A673 (cell line): Measurements from ENCODE around the gene ERCC6L. TPM values are rescaled to one million over a fixed set of nuclear protein-coding genes. Genes with fewer than 3 reads are reported as not detected.

Source experiments
- BruUV-seq: library from RNA; stranded (reverse); fragments of 400-500 nt; replicated peaks from 2 replicates; lab custom pipeline; 2021; lab: Mats Ljungman, UMichigan
- CTCF ChIA-PET: fragments of 300-600 bp; sonication (Branson Sonifier 250); formaldehyde crosslinking; loops from one replicate; lab custom pipeline; 2022; ENCODE audit warnings: antibody characterized with exemption; lab: Charles Lee
- POLR2A ChIA-PET: fragments of 300-600 bp; sonication (Branson Sonifier 250); formaldehyde crosslinking; loops from one replicate; lab custom pipeline; 2022; ENCODE audit warnings: antibody characterized with exemption; ENCODE audit not compliant: low non-redundant PET; lab: Charles Lee
- DNase-seq: peaks from one replicate; pipeline ENCODE4 v3.0.0-alpha.2; 2015; ENCODE audit warnings: low spot score
- H3K27ac ChIP-seq: fragments of 200-600 bp; sonication (generic); 2 replicates; pipeline ENCODE4 v1.5.1; 2016; ENCODE audit warnings: mixed run types, low read depth, mild to moderate bottlenecking, mixed read lengths, antibody characterized with exemption, low read length; ENCODE audit not compliant: poor library complexity, severe bottlenecking
- H3K27me3 ChIP-seq: fragments of 200-600 bp; sonication (generic); replicated peaks from 2 replicates; pipeline ENCODE4 v1.6.1; 2017; ENCODE audit warnings: mixed run types, low read depth, mild to moderate bottlenecking, mixed read lengths, antibody characterized with exemption, low read length; ENCODE audit not compliant: insufficient read depth, poor library complexity
- H3K36me3 ChIP-seq: fragments of 200-600 bp; sonication (generic); 2 replicates; pipeline ENCODE4 v1.6.1; 2016; ENCODE audit warnings: mixed run types, mild to moderate bottlenecking, mixed read lengths, antibody characterized with exemption, low read length; ENCODE audit not compliant: insufficient read depth, poor library complexity, severe bottlenecking
- H3K4me1 ChIP-seq: fragments of 200-600 bp; sonication (generic); 2 replicates; pipeline ENCODE4 v1.6.1; 2017; ENCODE audit warnings: mixed run types, mild to moderate bottlenecking, mixed read lengths, antibody characterized with exemption, low read length; ENCODE audit not compliant: insufficient read depth, poor library complexity, severe bottlenecking
- H3K4me3 ChIP-seq: fragments of 200-600 bp; sonication (generic); 2 replicates; pipeline ENCODE4 v1.5.1; 2016; ENCODE audit warnings: low read depth, mixed run types, mild to moderate bottlenecking, mixed read lengths, low read length; ENCODE audit not compliant: poor library complexity, severe bottlenecking
- H3K9me3 ChIP-seq: fragments of 200-600 bp; sonication (generic); 2 replicates; pipeline ENCODE4 v1.6.1; 2016; ENCODE audit warnings: mixed run types, low read depth, mild to moderate bottlenecking, mixed read lengths, antibody characterized with exemption, low read length; ENCODE audit not compliant: poor library complexity, severe bottlenecking
- EZH2 ChIP-seq: fragments of 200-600 bp; sonication (generic); IDR thresholded peaks from 2 replicates; pipeline ENCODE4 v1.6.1; 2017; ENCODE audit warnings: borderline replicate concordance, low read depth, mild to moderate bottlenecking, mixed read lengths, antibody characterized with exemption, low read length; ENCODE audit not compliant: poor library complexity, severe bottlenecking
- intact Hi-C: fragments of 100-400 bp; cut with micrococcal nuclease; formaldehyde crosslinking; loops from one replicate; pipeline ENCODE4 v1.10.0; 2022; ENCODE audit not compliant: unreplicated experiment
- total RNA-seq: library from RNA; stranded (reverse); gene quantifications from 2 replicates; pipeline ENCODE4 v1.2.3, GENCODE V29; 2021
- TF ChIP-seq, protein P1 (sequence below): fragments of 300-800, 200-600 bp; sonication (generic); conservative IDR thresholded peaks from 2 replicates; pipeline ENCODE4 v1.5.1; 2017; ENCODE audit warnings: low read depth, mild to moderate bottlenecking, antibody characterized with exemption, low read length, moderate library complexity, mixed read lengths

ERCC6L gene
- total RNA-seq, 1 experiment from 2014 or later, result 17.0 TPM

- Histone ChIP-seq H3K4me3 (no peak overlapping the region), H3K9me3 (no peaks in the 10 kb centered on the region), H3K27me3 (no peaks in the 10 kb centered on the region), H3K4me1 (no peaks in the 10 kb centered on the region), H3K36me3 (no peaks in the 10 kb centered on the region), H3K27ac (no peak overlapping the region)
- TF ChIP-seq EZH2, result no peak
- TF ChIP-seq, protein P1, sequence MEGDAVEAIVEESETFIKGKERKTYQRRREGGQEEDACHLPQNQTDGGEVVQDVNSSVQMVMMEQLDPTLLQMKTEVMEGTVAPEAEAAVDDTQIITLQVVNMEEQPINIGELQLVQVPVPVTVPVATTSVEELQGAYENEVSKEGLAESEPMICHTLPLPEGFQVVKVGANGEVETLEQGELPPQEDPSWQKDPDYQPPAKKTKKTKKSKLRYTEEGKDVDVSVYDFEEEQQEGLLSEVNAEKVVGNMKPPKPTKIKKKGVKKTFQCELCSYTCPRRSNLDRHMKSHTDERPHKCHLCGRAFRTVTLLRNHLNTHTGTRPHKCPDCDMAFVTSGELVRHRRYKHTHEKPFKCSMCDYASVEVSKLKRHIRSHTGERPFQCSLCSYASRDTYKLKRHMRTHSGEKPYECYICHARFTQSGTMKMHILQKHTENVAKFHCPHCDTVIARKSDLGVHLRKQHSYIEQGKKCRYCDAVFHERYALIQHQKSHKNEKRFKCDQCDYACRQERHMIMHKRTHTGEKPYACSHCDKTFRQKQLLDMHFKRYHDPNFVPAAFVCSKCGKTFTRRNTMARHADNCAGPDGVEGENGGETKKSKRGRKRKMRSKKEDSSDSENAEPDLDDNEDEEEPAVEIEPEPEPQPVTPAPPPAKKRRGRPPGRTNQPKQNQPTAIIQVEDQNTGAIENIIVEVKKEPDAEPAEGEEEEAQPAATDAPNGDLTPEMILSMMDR, result no peak
- POLR2A ChIA-PET, result no interaction called here
- intact Hi-C loops, result no loop called here
- no peak for DNase-seq
- no TSS peak for BruUV-seq
- CTCF ChIA-PET, result no interaction called here
Measured at GRCh38 chrX:72165551-72165950, 73.3 kb downstream of the ERCC6L start.

- CTCF ChIA-PET, result no interaction called here
- no peaks in the 10 kb centered on the region for H3K4me1 ChIP-seq
- BruUV-seq, result no TSS peak
- intact Hi-C loops, result no loop called here
- no peak for TF ChIP-seq EZH2
- TF ChIP-seq, protein P1, result no peak
- no peaks in the 10 kb centered on the region for H3K9me3 ChIP-seq
- H3K36me3 ChIP-seq, result no peaks in the 10 kb centered on the region
- no peak for DNase-seq
- no peak overlapping the region for H3K27ac ChIP-seq
- no peaks in the 10 kb centered on the region for H3K27me3 ChIP-seq
- H3K4me3 ChIP-seq, result no peak overlapping the region
- POLR2A ChIA-PET, result no interaction called here
Measured at GRCh38 chrX:72159769-72160168, 79.1 kb downstream of the ERCC6L start.

DNA sequence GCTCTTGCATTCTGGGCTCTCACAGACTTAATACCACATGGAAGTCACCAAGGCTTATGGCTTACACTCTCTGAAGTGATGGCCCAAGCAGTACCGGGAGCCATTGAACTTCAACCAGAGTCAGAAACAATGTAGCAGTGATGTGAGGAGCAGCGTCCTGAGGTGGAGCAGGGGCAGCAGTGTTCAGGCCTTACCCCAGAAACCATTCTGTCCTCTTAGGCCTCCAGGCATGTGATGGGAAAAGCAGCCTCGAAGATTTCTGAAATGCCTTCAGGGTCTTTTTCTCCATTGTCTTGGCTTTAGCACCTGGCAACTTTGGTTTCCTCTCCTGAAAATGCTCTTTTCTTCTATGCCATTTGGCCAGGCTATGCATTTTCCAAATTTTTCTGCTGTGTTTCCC is 80.1 kb downstream of the ERCC6L start:
- Histone ChIP-seq H3K4me1 (no peaks in the 10 kb centered on the region), H3K36me3 (no peaks in the 10 kb centered on the region), H3K27me3 (no peaks in the 10 kb centered on the region), H3K4me3 (no peak overlapping the region), H3K27ac (no peak overlapping the region), H3K9me3 (no peaks in the 10 kb centered on the region)
- intact Hi-C loops, result no loop called here
- DNase-seq, result no peak
- TF ChIP-seq EZH2, result no peak
- TF ChIP-seq, protein P1, result no peak
- BruUV-seq, result no TSS peak
- ChIA-PET POLR2A (no interaction called here), CTCF (interaction anchor here (0.7 kb wide), 1 partner anchor 32 kb away, joined by 11 read pairs; no protein-coding TSS in a partner anchor)

Other genes starting within 250 kb of the ERCC6L start
- gene RTL5, start 107.1 kb downstream of the ERCC6L start, total RNA-seq, result 8.4 and 11.5 TPM in 2 replicates
- gene PIN4, start 57.3 kb downstream of the ERCC6L start, total RNA-seq, result 20.0 and 21.3 TPM in 2 replicates
- 1,168 and 1,205 TPM in 2 replicates for gene RPS4X, start 38.2 kb upstream of the ERCC6L start, total RNA-seq
- 3.2 and 6.2 TPM in 2 replicates for gene CITED1, start 66.9 kb upstream of the ERCC6L start, total RNA-seq